Nephron progenitor cell (in vitro differentiated cells): ENCODE data around the gene SH3PXD2A.

ENCODE experiments used
- DNase-seq: peaks from one replicate; pipeline ENCODE4 v3.0.0; 2021
- H3K27ac Mint-ChIP-seq: 2 replicates; pipeline ENCODE4 v1.8.0; 2021; ENCODE audit warnings: mild to moderate bottlenecking, moderate library complexity, mixed read lengths
- H3K27me3 Mint-ChIP-seq: 2 replicates; pipeline ENCODE4 v1.8.0; 2021; ENCODE audit warnings: mild to moderate bottlenecking, low read depth, mixed read lengths; ENCODE audit not compliant: poor library complexity
- H3K36me3 Mint-ChIP-seq: 2 replicates; pipeline ENCODE4 v1.8.0; 2021; ENCODE audit warnings: low read depth, mixed read lengths
- H3K4me1 Mint-ChIP-seq: 2 replicates; pipeline ENCODE4 v1.8.0; 2021; ENCODE audit warnings: mixed read lengths
- H3K4me3 Mint-ChIP-seq: 2 replicates; pipeline ENCODE4 v1.8.0; 2021; ENCODE audit warnings: mild to moderate bottlenecking, moderate library complexity, mixed read lengths
- H3K9me3 Mint-ChIP-seq: 2 replicates; pipeline ENCODE4 v1.8.0; 2021; ENCODE audit warnings: mild to moderate bottlenecking, moderate library complexity, mixed read lengths
- TF ChIP-seq, protein P1 (sequence below): fragments of 200-600 bp; sonication (generic); IDR thresholded peaks from 2 replicates; pipeline ENCODE4 v1.5.0; 2021; ENCODE audit warnings: antibody characterized with exemption

SH3PXD2A gene

DNA sequence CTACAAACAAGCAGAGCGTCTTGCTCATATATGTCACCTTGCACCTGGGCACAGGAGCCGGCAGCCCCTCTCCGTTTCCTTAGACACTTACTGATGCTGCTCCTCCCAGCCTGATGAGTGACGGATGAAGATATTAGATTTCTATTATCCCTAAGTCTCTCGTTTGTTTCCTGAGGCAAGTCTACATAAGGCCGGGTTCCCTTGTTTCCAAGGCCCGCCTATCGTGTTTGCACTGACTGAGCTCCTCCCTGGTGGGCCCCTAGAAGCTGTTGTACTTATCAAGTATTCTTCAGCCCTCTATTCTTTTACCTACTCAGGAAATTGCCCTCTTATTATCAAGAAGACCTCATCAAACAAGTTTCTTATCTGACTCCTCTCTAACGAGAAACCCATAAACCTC lies 18.5 kb downstream of the SH3PXD2A start:
- TF ChIP-seq, protein P1, sequence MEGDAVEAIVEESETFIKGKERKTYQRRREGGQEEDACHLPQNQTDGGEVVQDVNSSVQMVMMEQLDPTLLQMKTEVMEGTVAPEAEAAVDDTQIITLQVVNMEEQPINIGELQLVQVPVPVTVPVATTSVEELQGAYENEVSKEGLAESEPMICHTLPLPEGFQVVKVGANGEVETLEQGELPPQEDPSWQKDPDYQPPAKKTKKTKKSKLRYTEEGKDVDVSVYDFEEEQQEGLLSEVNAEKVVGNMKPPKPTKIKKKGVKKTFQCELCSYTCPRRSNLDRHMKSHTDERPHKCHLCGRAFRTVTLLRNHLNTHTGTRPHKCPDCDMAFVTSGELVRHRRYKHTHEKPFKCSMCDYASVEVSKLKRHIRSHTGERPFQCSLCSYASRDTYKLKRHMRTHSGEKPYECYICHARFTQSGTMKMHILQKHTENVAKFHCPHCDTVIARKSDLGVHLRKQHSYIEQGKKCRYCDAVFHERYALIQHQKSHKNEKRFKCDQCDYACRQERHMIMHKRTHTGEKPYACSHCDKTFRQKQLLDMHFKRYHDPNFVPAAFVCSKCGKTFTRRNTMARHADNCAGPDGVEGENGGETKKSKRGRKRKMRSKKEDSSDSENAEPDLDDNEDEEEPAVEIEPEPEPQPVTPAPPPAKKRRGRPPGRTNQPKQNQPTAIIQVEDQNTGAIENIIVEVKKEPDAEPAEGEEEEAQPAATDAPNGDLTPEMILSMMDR, result no peak
- H3K27ac Mint-ChIP-seq, result no peak overlapping the region
- H3K4me1 Mint-ChIP-seq, result peaks cover 82% of the 10 kb centered on the region
- H3K4me3 Mint-ChIP-seq, result no peak overlapping the region
- H3K36me3 Mint-ChIP-seq, result peaks cover 9% of the 10 kb centered on the region
- DNase-seq, result no peak
- no peaks in the 10 kb centered on the region for H3K27me3 Mint-ChIP-seq
- H3K9me3 Mint-ChIP-seq, result peaks cover 14% of the 10 kb centered on the region

DNA sequence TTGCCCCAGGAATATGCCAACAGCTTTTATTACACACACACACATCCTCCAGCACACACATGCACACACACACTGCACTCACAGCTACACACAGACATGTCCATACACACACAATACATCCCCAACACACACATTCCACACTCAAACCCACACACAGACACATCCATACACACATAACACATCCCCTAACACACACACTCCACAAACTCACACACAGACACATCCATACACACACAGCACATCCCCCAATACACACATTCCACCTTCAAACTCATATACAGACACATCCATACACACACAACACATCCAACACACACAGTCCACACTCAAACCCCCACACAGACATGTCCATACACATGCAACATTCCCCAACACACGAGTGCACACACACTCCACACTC lies 19.1 kb downstream of the SH3PXD2A start:
- Mint-ChIP-seq H3K9me3 (peaks cover 17% of the 10 kb centered on the region), H3K4me1 (peaks cover 79% of the 10 kb centered on the region), H3K36me3 (peaks cover 11% of the 10 kb centered on the region), H3K4me3 (no peak overlapping the region), H3K27ac (no peak overlapping the region), H3K27me3 (no peaks in the 10 kb centered on the region)
- DNase-seq, result no peak
- TF ChIP-seq, protein P1, result no peak

DNA sequence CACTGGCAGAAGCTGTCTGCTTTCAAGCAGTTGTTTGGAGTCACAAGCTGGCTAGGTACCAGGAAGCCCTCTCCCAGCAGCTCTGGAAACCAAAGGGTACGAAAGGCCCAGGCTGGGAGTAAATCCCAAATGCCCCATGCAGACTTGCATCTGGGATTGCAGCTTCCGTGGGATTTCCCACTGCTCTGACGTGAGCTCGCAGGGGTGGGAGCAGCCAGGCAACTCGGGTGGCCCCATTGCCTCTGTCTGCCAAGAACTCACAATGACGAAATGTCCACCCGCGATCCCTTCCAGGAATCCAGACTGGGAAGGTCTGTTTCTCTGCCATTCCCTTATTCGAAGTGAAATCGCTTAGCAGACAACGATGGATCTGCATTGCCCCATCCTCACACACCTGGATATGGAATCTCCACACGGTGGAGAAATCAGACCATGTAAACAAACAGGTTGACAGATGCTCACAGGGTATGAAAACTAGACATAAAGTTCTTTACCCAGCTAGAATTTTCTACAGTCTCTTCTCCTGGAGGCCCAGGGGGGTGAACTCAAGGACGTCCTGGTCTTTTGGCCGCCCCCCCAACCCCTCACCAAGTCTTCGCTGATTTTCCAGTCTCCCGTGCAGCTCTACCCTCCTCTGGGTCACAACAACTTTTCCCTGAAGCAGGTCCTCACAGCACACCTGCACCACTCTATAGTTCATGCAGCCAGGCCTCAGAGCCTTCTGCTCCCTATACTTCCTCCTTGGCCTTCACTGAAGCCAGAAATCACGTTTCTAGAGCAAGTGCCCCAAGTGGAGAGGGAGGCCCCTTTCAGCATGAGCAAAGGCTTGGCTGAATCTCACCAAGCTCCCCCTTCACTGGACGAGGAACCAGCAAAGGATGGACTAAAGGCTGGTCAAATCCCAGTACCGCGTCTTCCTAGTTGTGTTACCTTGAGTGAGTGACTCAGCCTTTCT lies 20.0 kb downstream of the SH3PXD2A start:
- TF ChIP-seq, protein P1, result no peak
- Mint-ChIP-seq H3K9me3 (peaks cover 17% of the 10 kb centered on the region), H3K4me1 (peaks cover 75% of the 10 kb centered on the region), H3K4me3 (no peak overlapping the region), H3K36me3 (peaks cover 11% of the 10 kb centered on the region), H3K27me3 (no peaks in the 10 kb centered on the region), H3K27ac (peak overlapping the region; percentile 14)
- DNase-seq, result no peak

DNA sequence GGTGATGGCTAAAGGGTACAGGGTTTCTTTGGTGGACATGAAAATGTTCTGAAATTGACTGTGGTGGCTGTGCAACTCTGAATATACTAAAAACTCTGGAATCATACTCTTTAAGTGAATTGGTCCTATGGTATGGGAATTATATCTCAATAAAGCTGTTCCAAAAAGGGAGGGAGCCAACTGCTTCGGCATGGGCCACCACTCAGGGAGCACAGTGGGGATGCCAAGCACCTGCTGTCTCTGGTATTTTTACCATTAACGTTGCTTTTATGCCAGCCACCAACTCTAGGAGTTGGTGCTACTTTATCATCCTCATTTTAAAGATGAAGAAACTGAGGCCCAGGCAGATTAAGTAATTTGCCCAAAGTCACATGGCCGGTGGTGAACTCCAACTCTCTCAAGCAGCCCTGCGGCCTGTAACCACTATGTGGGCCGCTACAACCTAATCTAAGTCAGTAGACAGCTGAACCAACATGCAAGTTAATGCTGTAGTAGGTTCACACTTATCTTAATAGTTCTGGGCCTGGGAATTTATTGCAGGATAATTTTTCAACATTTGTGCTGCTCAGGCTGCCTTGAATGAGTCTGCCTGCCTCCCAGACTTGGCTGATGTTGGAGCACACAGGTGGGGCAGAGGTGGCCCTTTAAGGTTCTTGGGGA lies 20.8 kb downstream of the SH3PXD2A start:
- Mint-ChIP-seq H3K27ac (peak overlapping the region; percentile 77), H3K27me3 (no peaks in the 10 kb centered on the region), H3K4me1 (peaks cover 75% of the 10 kb centered on the region), H3K36me3 (peaks cover 11% of the 10 kb centered on the region), H3K4me3 (no peak overlapping the region), H3K9me3 (peaks cover 17% of the 10 kb centered on the region)
- TF ChIP-seq, protein P1, result no peak
- no peak for DNase-seq

DNA sequence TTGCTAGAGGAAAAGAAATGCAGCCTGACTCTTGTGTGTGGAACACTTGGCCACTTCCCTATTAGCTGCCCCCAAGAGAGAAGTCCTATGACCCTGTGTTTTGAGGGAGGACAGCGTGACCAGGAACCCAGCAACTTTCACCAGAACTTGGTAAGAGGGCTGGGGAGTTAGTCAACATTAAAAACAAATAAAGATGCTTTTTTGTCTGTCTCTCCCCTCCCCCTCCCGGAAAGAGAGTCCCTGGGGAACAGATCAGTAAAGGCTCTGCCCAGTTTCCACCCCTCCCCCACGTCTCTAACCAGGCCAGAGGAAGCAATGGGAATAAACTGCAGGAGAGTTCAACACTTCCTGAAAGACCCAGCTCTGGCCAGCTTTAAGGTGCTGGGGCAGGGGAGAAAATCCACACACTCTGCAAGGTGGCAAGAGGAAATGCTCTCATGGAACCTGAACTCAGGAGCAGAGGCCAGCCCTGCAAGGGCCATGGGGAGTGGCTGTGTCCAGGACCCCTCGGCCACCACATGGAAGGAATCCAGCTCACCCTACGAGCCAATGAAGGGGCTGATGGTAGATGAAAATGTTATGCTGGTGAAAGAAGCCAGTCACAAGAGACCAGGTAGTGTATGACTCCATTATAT lies 21.5 kb downstream of the SH3PXD2A start:
- peak overlapping the region; percentile 77 for H3K27ac Mint-ChIP-seq
- H3K27me3 Mint-ChIP-seq, result peaks cover 2% of the 10 kb centered on the region
- peak overlapping the region; percentile 33 for H3K4me3 Mint-ChIP-seq
- H3K4me1 Mint-ChIP-seq, result peaks cover 75% of the 10 kb centered on the region
- H3K9me3 Mint-ChIP-seq, result peaks cover 17% of the 10 kb centered on the region
- TF ChIP-seq, protein P1, result no peak
- peak; percentile 51 for DNase-seq
- peaks cover 11% of the 10 kb centered on the region for H3K36me3 Mint-ChIP-seq
